ENCODE results near the gene HRH2. TPM values are rescaled to one million over a fixed set of nuclear protein-coding genes. Genes with fewer than 3 reads are reported as not detected.

Gene HRH2
- total RNA-seq, 2 experiments from 2014 or later, result 8.7 to 10.0 TPM

GRCh38 chr5:175737481-175737880 lies 79.6 kb downstream of the HRH2 start:
- Mint-ChIP-seq H3K4me1 (ENCODE audit: low read depth) (no peaks in the 10 kb centered on the region), H3K27me3 (ENCODE audit: low read depth) (peaks cover 10% of the 10 kb centered on the region), H3K9me3 (no peaks in the 10 kb centered on the region), H3K27ac (no peak overlapping the region), H3K4me3 (no peak overlapping the region), H3K36me3 (ENCODE audit: low read depth) (no peaks in the 10 kb centered on the region)
- intact Hi-C loops (cut with micrococcal nuclease), result no loop called here
- CTCF ChIA-PET, result no interaction called here
- no peak for DNase-seq

GRCh38 chr5:175738126-175738525 lies 80.3 kb downstream of the HRH2 start:
- no peak for DNase-seq
- intact Hi-C loops (cut with micrococcal nuclease), result no loop called here
- Mint-ChIP-seq H3K36me3 (ENCODE audit: low read depth) (no peaks in the 10 kb centered on the region), H3K4me3 (no peak overlapping the region), H3K4me1 (ENCODE audit: low read depth) (no peaks in the 10 kb centered on the region), H3K27me3 (ENCODE audit: low read depth) (peaks cover 10% of the 10 kb centered on the region), H3K27ac (no peak overlapping the region), H3K9me3 (no peaks in the 10 kb centered on the region)
- CTCF ChIA-PET, result no interaction called here

- CTCF ChIA-PET, result interaction anchor here (0.6 kb wide), 1 partner anchor 133 kb away, joined by 3 read pairs; the partner anchor contains the start of gene CPLX2
- intact Hi-C loops (cut with micrococcal nuclease), result no loop called here
Measured at GRCh38 chr5:175738602-175739133, 80.8 kb downstream of the HRH2 start.

DNA sequence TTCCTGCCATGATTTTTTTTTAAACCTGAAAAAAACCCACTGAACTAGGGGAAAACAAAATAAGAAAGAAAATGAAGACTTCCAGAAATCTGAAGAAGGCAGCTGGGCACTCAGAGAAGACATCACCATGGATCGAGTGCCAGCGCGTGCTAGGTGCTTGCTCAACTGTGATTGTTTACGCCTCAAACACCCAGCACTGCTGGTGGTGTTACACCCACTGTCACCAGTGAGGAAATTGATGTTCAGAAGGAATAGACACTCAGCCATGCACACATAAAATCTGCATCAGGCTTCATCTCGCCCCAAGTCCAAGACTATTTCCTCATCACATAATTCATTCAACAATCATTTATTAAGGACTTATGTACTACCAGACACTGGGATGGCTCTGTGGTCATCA lies 82.1 kb downstream of the HRH2 start:
- Mint-ChIP-seq H3K36me3 (ENCODE audit: low read depth) (no peaks in the 10 kb centered on the region), H3K27me3 (ENCODE audit: low read depth) (peaks cover 10% of the 10 kb centered on the region), H3K4me1 (ENCODE audit: low read depth) (no peaks in the 10 kb centered on the region), H3K27ac (no peak overlapping the region), H3K4me3 (no peak overlapping the region), H3K9me3 (no peaks in the 10 kb centered on the region)
- no peak for DNase-seq
- CTCF ChIA-PET, result no interaction called here
- intact Hi-C loops (cut with micrococcal nuclease), result no loop called here

More at GRCh38 chr5:175738602-175739133, 80.8 kb downstream of the HRH2 start:
- H3K9me3 Mint-ChIP-seq, result no peaks in the 10 kb centered on the region
- no peaks in the 10 kb centered on the region for H3K4me1 Mint-ChIP-seq (ENCODE audit: low read depth)
- H3K36me3 Mint-ChIP-seq (ENCODE audit: low read depth), result no peaks in the 10 kb centered on the region
- peaks cover 10% of the 10 kb centered on the region for H3K27me3 Mint-ChIP-seq (ENCODE audit: low read depth)
- no peak overlapping the region for H3K27ac Mint-ChIP-seq
- H3K4me3 Mint-ChIP-seq, result no peak overlapping the region
- DNase-seq, result no peak

DNA sequence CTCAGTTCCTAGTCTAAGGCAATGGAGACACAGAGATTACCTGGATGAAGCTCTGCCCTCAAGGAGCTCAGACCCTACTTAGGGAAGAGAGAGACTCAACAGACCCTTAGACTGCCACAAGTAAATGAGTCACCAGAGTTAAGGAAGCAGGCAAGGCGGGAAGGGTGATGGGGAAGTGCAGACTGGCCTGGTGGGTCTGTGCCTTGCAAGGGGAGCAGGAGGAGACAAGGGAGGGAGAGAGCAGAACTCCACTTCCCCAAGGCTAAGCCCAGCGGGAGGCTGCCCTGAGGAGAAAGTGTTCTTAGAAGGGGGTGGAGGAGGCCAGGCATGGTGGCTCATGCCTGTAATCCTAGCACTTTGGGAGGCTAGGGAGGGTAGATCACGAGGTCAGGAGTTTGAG lies 83.7 kb downstream of the HRH2 start:
- Mint-ChIP-seq H3K4me3 (no peak overlapping the region), H3K27ac (no peak overlapping the region), H3K4me1 (ENCODE audit: low read depth) (no peaks in the 10 kb centered on the region), H3K36me3 (ENCODE audit: low read depth) (no peaks in the 10 kb centered on the region), H3K9me3 (no peaks in the 10 kb centered on the region), H3K27me3 (ENCODE audit: low read depth) (peaks cover 10% of the 10 kb centered on the region)
- DNase-seq, result no peak
- intact Hi-C loops (cut with micrococcal nuclease), result no loop called here
- CTCF ChIA-PET, result interaction anchor here (1.2 kb wide), 1 partner anchor 12 kb away, joined by 7 read pairs; no protein-coding TSS in a partner anchor

GRCh38 chr5:175742290-175742994 lies 84.6 kb downstream of the HRH2 start:
- H3K4me3 Mint-ChIP-seq, result no peak overlapping the region
- DNase-seq, result no peak
- no peaks in the 10 kb centered on the region for H3K9me3 Mint-ChIP-seq
- CTCF ChIA-PET, result interaction anchor here (1.2 kb wide), 1 partner anchor 13 kb away, joined by 7 read pairs; no protein-coding TSS in a partner anchor
- intact Hi-C loops (cut with micrococcal nuclease), result no loop called here
- peaks cover 10% of the 10 kb centered on the region for H3K27me3 Mint-ChIP-seq (ENCODE audit: low read depth)
- no peaks in the 10 kb centered on the region for H3K36me3 Mint-ChIP-seq (ENCODE audit: low read depth)
- no peak overlapping the region for H3K27ac Mint-ChIP-seq
- no peaks in the 10 kb centered on the region for H3K4me1 Mint-ChIP-seq (ENCODE audit: low read depth)

DNA sequence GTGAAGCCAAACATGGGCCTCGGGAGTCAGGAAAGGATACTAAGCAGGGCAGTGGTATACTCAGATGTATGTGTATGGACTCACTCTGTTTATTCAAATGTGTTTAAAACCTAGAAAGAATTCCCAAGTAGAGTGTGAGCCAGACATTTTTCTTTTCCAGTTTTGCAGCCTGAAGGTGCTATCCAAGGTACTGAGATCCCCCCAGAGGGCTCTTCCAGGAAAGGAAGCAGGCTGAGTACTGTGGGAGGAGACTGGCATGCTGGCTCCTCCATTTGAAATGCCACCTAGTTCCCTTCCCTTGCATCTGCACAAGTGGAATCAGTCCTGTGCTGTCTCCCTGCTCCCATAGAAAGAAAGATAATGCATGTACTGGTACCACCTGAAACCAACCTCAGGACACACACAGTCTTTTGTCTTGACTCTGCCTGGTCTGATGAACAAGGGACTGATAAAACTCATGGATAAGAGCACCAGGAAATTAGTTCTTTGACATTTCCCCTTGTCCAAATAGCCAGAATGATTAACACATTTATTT lies 85.9 kb downstream of the HRH2 start:
- Mint-ChIP-seq H3K4me1 (ENCODE audit: low read depth) (no peaks in the 10 kb centered on the region), H3K36me3 (ENCODE audit: low read depth) (no peaks in the 10 kb centered on the region)

DNA sequence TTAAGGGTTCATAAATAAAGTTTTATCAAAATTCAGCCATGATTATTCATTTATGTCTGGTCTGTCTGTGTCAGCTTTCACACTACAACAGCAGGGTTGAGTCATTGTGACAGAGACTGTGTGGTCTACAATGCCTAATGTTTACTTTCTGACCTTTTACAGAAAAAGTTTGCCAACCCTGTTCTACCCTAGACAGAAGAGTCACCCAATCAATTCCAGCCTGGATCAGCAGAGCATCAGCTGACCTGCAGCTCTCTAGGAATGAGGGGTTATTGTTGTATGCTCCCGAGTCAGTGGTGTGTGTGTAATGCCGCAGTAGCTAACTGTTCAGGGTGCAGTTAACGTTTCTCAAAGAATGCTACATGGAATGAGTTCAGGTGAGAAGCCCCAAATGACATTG lies 87.3 kb downstream of the HRH2 start:
- CTCF ChIA-PET, result interaction anchor here (2.8 kb wide), 1 partner anchor 15 kb away, joined by 9 read pairs; no protein-coding TSS in a partner anchor
- no peaks in the 10 kb centered on the region for H3K9me3 Mint-ChIP-seq

More for the DNA sequence above, 85.9 kb downstream of the HRH2 start:
- no peaks in the 10 kb centered on the region for H3K9me3 Mint-ChIP-seq
- H3K27me3 Mint-ChIP-seq (ENCODE audit: low read depth), result peaks cover 17% of the 10 kb centered on the region
- no peak for DNase-seq
- CTCF ChIA-PET, result no interaction called here
- no peak overlapping the region for H3K27ac Mint-ChIP-seq
- intact Hi-C loops (cut with micrococcal nuclease), result no loop called here
- no peak overlapping the region for H3K4me3 Mint-ChIP-seq

GRCh38 chr5:175746851-175747250 lies 89.0 kb downstream of the HRH2 start:
- H3K27me3 Mint-ChIP-seq (ENCODE audit: low read depth), result peaks cover 16% of the 10 kb centered on the region
- H3K4me3 Mint-ChIP-seq, result no peak overlapping the region

More for the DNA sequence above, 87.3 kb downstream of the HRH2 start:
- H3K27me3 Mint-ChIP-seq (ENCODE audit: low read depth), result peaks cover 21% of the 10 kb centered on the region
- no peak overlapping the region for H3K4me3 Mint-ChIP-seq
- H3K36me3 Mint-ChIP-seq (ENCODE audit: low read depth), result no peaks in the 10 kb centered on the region
- no peaks in the 10 kb centered on the region for H3K4me1 Mint-ChIP-seq (ENCODE audit: low read depth)
- DNase-seq, result no peak
- H3K27ac Mint-ChIP-seq, result no peak overlapping the region
- intact Hi-C loops (cut with micrococcal nuclease), result no loop called here

DNA sequence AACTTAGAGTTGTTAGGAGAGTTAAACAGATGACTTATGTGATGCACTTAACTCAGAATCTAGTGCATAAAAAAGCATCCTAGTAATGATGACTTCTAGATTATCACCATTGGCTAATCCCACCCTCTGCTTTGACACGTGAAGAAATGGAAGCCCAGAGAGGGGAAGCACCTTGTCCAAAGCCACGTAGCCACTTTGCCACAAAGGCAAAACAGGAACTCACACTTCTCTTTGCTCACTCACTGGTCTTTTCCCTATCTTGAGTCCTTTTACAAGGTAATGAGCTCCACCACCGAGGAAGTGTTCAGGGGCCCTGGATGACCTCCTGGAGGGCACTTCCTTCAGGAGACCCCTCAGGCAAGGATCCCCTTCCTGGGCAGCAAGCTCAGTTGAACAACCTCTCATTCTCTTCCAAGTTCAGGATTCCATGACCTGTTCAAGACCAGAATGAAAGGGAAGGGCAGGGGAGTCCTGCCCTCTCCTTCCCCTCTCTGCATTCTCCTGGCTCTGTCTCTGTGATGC lies 89.7 kb downstream of the HRH2 start:
- intact Hi-C loops (cut with micrococcal nuclease), result no loop called here
- H3K36me3 Mint-ChIP-seq (ENCODE audit: low read depth), result no peaks in the 10 kb centered on the region
- no peak for DNase-seq
- H3K9me3 Mint-ChIP-seq, result no peaks in the 10 kb centered on the region
- no peak overlapping the region for H3K27ac Mint-ChIP-seq
- peaks cover 20% of the 10 kb centered on the region for H3K27me3 Mint-ChIP-seq (ENCODE audit: low read depth)
- no peaks in the 10 kb centered on the region for H3K4me1 Mint-ChIP-seq (ENCODE audit: low read depth)
- H3K4me3 Mint-ChIP-seq, result no peak overlapping the region
- CTCF ChIA-PET, result interaction anchor here (2.4 kb wide), 1 partner anchor 18 kb away, joined by 6 read pairs; no protein-coding TSS in a partner anchor

More at GRCh38 chr5:175746851-175747250, 89.0 kb downstream of the HRH2 start:
- H3K27ac Mint-ChIP-seq, result no peak overlapping the region
- intact Hi-C loops (cut with micrococcal nuclease), result no loop called here
- H3K4me1 Mint-ChIP-seq (ENCODE audit: low read depth), result no peaks in the 10 kb centered on the region
- no peaks in the 10 kb centered on the region for H3K9me3 Mint-ChIP-seq
- DNase-seq, result no peak
- no peaks in the 10 kb centered on the region for H3K36me3 Mint-ChIP-seq (ENCODE audit: low read depth)
- CTCF ChIA-PET, result interaction anchor here (2.8 kb wide), 1 partner anchor 17 kb away, joined by 9 read pairs; no protein-coding TSS in a partner anchor

DNA sequence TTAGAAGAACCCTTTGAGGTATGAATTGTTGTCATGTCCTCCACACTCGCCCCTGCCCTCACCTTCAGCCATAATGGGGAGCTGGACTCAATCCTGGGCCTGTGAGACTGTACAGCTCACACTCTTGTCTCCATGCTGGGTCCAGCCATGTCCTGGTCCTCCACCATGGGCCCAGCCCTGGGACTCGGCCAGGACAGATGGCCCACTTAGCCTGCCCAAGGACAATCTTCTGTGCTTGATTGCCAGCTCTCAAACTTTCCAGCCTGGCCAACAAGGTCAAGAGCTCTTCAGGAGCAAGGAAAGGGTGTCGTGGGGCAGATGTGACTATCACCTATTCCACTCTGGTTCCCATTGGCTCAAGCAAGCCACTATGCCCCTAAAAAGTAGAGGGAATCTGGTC lies 90.8 kb downstream of the HRH2 start:
- intact Hi-C loops (cut with micrococcal nuclease), result no loop called here
- no peak overlapping the region for H3K27ac Mint-ChIP-seq
- H3K36me3 Mint-ChIP-seq (ENCODE audit: low read depth), result no peaks in the 10 kb centered on the region
- H3K27me3 Mint-ChIP-seq (ENCODE audit: low read depth), result peaks cover 22% of the 10 kb centered on the region
- CTCF ChIA-PET, result interaction anchor here (2.4 kb wide), 1 partner anchor 19 kb away, joined by 6 read pairs; no protein-coding TSS in a partner anchor
- no peaks in the 10 kb centered on the region for H3K4me1 Mint-ChIP-seq (ENCODE audit: low read depth)
- no peak overlapping the region for H3K4me3 Mint-ChIP-seq
- H3K9me3 Mint-ChIP-seq, result no peaks in the 10 kb centered on the region
- DNase-seq, result no peak

DNA sequence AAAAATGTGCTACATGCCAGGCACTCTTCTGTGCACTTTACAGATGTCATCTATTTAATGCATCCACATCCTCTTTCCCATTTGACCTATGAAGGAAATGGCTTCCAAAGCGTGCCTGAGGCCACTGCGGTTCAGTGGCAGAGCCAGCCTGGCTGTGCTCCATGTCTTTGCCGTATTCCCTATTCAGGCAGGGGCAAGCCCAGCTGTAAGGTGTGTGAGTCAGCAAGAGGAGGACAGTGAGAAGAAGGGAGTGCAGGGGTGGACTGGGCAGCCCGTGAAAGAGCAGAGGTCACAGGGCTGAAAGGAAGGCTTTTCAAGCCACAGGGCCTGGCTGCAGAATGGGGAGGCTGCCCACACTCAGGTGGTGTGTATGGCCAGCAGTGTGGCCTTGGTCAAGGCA lies 91.7 kb downstream of the HRH2 start:
- no peak for DNase-seq
- CTCF ChIA-PET, result interaction anchor here (2.4 kb wide), 1 partner anchor 20 kb away, joined by 6 read pairs; no protein-coding TSS in a partner anchor
- no peak overlapping the region for H3K4me3 Mint-ChIP-seq
- no peak overlapping the region for H3K27ac Mint-ChIP-seq
- intact Hi-C loops (cut with micrococcal nuclease), result no loop called here
- no peaks in the 10 kb centered on the region for H3K4me1 Mint-ChIP-seq (ENCODE audit: low read depth)
- H3K9me3 Mint-ChIP-seq, result no peaks in the 10 kb centered on the region
- peaks cover 30% of the 10 kb centered on the region for H3K27me3 Mint-ChIP-seq (ENCODE audit: low read depth)
- no peaks in the 10 kb centered on the region for H3K36me3 Mint-ChIP-seq (ENCODE audit: low read depth)

Data from activated naive CD4-positive, alpha-beta T cell treated with anti-CD3 and anti-CD28 coated beads for 36 hours (primary cell).